K562 (cell line): ENCODE measurements around the gene AREL1. TPM values are rescaled to one million over a fixed set of nuclear protein-coding genes. Genes with fewer than 3 reads are reported as not detected.

ENCODE experiments used
- polyA plus RNA-seq, 8 experiments: library from polyadenylated mRNA; depleted of rRNA in 4 of 8; stranded (reverse) in 5 of 8; unstranded in 3 of 8; fragments of >200 nt; fragmentation: Nextera tagmentation in 2 of 8; fragmentation: Illumina TruSeq in 1 of 8; extraction: Ambion mirVana in 2 of 8; extraction: Trizol in 1 of 8; gene quantifications; 2 replicates each; pipeline versions ENCODE4 v1.2.1 to v1.2.3, GENCODE V29; 2011 to 2014; ENCODE audit warnings: inconsistent platforms in 1 of 8, missing spikeins in 1 of 8
- total RNA-seq, 7 experiments: library from RNA; depleted of rRNA in 6 of 7; stranded (reverse); fragments of >200 nt in 6 of 7; fragmentation: Illumina TruSeq in 2 of 7; extraction: Trizol in 2 of 7; gene quantifications; 2 replicates each; pipeline versions ENCODE4 v1.2.1 to v1.2.3, GENCODE V29; 2011 to 2021; ENCODE audit warnings: low replicate concordance in 1 of 7
- TF ChIP-seq, protein P1 (sequence below): fragments of 450-650 bp; IDR thresholded peaks from 2 replicates; pipeline ENCODE4 v1.6.1; 2016; ENCODE audit warnings: low read depth
- TF ChIP-seq, protein P2 (sequence below), 2 experiments: fragments of 450-650 bp; IDR thresholded peaks; 2 replicates each; pipeline ENCODE4 v1.6.1; 2018; ENCODE audit warnings: mild to moderate bottlenecking in 2 of 2, low read depth in 1 of 2; ENCODE audit not compliant: partially characterized antibody in 2 of 2

Gene AREL1
- total and polyA plus RNA-seq, 9 of the 15 experiments (the other 6 are each of a cell fraction or from before 2014, with no cell fraction given): 6.0 to 24.8 (median 16.6) TPM

DNA sequence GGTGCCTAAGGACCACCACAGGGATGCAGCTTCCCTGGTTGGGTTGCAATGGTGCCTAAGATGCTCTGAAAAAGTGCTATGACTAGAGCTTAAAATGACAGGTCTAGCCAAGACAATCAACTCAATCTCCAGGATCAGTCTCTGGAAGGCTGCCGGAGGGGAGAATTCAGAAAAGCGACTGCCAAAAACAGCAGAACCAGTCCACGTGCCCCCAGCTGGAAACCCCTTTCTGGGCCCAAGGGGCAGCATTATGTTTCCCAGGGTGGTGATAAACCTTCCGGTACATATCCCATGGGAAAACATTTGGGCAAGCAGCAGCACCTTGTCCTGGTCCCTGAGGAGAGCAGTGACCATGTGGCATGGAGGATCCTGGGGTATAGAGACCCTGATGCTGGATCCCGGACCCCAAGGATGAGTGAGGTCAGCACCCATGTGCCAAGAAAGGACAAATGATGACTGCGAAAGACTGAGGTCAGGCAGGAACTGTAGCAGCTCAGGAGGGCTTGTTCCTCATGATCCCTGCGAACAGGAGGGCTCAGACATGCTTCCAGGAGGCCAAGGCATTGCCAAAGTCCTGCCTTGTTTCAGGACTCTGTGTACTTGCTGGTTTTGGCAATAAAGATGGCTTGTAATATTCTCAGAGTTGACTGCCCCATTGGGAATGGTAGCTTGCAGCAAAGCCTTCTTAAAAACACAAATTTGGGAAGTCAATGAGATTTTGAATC is 51.0 kb downstream of the AREL1 start (continued):
- TF ChIP-seq, protein P1, sequence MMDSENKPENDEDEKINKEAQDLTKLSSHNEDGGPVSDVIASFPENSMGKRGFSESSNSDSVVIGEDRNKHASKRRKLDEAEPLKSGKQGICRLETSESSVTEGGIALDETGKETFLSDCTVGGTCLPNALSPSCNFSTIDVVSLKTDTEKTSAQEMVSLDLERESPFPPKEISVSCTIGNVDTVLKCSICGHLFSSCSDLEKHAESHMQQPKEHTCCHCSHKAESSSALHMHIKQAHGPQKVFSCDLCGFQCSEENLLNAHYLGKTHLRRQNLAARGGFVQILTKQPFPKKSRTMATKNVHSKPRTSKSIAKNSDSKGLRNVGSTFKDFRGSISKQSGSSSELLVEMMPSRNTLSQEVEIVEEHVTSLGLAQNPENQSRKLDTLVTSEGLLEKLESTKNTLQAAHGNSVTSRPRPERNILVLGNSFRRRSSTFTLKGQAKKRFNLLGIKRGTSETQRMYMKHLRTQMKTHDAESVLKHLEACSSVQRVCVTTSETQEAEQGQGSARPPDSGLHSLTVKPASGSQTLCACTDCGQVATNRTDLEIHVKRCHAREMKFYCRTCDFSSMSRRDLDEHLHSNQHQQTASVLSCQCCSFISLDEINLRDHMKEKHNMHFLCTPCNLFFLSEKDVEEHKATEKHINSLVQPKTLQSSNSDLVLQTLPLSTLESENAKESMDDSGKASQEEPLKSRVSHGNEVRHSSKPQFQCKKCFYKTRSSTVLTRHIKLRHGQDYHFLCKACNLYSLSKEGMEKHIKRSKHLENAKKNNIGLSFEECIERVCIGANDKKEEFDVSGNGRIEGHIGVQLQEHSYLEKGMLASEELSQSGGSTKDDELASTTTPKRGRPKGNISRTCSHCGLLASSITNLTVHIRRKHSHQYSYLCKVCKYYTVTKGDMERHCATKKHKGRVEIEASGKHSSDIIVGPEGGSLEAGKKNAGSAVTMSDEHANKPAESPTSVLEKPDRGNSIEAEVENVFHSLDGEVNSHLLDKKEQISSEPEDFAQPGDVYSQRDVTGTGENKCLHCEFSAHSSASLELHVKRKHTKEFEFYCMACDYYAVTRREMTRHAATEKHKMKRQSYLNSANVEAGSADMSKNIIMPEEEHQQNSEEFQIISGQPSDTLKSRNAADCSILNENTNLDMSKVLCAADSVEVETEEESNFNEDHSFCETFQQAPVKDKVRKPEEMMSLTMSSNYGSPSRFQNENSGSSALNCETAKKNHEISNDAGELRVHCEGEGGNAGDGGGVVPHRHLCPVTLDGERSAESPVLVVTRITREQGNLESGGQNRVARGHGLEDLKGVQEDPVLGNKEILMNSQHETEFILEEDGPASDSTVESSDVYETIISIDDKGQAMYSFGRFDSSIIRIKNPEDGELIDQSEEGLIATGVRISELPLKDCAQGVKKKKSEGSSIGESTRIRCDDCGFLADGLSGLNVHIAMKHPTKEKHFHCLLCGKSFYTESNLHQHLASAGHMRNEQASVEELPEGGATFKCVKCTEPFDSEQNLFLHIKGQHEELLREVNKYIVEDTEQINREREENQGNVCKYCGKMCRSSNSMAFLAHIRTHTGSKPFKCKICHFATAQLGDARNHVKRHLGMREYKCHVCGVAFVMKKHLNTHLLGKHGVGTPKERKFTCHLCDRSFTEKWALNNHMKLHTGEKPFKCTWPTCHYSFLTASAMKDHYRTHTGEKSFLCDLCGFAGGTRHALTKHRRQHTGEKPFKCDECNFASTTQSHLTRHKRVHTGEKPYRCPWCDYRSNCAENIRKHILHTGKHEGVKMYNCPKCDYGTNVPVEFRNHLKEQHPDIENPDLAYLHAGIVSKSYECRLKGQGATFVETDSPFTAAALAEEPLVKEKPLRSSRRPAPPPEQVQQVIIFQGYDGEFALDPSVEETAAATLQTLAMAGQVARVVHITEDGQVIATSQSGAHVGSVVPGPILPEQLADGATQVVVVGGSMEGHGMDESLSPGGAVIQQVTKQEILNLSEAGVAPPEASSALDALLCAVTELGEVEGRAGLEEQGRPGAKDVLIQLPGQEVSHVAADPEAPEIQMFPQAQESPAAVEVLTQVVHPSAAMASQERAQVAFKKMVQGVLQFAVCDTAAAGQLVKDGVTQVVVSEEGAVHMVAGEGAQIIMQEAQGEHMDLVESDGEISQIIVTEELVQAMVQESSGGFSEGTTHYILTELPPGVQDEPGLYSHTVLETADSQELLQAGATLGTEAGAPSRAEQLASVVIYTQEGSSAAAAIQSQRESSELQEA: no peak
- TF ChIP-seq, protein P2, sequence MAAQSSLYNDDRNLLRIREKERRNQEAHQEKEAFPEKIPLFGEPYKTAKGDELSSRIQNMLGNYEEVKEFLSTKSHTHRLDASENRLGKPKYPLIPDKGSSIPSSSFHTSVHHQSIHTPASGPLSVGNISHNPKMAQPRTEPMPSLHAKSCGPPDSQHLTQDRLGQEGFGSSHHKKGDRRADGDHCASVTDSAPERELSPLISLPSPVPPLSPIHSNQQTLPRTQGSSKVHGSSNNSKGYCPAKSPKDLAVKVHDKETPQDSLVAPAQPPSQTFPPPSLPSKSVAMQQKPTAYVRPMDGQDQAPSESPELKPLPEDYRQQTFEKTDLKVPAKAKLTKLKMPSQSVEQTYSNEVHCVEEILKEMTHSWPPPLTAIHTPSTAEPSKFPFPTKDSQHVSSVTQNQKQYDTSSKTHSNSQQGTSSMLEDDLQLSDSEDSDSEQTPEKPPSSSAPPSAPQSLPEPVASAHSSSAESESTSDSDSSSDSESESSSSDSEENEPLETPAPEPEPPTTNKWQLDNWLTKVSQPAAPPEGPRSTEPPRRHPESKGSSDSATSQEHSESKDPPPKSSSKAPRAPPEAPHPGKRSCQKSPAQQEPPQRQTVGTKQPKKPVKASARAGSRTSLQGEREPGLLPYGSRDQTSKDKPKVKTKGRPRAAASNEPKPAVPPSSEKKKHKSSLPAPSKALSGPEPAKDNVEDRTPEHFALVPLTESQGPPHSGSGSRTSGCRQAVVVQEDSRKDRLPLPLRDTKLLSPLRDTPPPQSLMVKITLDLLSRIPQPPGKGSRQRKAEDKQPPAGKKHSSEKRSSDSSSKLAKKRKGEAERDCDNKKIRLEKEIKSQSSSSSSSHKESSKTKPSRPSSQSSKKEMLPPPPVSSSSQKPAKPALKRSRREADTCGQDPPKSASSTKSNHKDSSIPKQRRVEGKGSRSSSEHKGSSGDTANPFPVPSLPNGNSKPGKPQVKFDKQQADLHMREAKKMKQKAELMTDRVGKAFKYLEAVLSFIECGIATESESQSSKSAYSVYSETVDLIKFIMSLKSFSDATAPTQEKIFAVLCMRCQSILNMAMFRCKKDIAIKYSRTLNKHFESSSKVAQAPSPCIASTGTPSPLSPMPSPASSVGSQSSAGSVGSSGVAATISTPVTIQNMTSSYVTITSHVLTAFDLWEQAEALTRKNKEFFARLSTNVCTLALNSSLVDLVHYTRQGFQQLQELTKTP (IDR thresholded peaks at IDR 0.05; ENCODE audit: low read depth in 1 of 2, partially characterized antibody in 2 of 2): no peak
